GM19035 (cell line): ENCODE measurements around the gene KCP.
A peak's percentile ranks its signal among the peaks of the same experiment; 100 is the strongest.

ENCODE experiments used
- ATAC-seq: cut with Tn5 transposase; IDR thresholded peaks from one replicate; pipeline ENCODE4 v1.9.1; 2021; ENCODE audit not compliant: unreplicated experiment

KCP gene

DNA sequence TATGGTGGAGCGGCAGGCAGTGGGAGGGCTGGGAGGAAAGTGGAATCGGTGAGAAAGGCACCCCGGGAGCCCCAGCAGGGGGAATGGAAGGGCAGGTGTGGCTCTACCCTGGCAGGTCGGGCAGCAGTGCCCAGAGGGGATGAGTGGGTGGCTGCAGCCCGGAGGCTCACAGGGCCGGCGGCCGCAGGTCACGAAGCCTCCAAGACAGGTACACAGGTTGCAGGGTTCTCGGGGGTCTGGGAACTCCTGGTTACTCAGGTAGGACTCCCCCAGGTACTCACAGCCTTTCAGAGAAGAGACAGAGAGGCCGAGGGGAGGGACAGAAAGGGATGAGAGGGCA lies 21.8 kb downstream of the KCP start:
- ATAC-seq, result no peak

DNA sequence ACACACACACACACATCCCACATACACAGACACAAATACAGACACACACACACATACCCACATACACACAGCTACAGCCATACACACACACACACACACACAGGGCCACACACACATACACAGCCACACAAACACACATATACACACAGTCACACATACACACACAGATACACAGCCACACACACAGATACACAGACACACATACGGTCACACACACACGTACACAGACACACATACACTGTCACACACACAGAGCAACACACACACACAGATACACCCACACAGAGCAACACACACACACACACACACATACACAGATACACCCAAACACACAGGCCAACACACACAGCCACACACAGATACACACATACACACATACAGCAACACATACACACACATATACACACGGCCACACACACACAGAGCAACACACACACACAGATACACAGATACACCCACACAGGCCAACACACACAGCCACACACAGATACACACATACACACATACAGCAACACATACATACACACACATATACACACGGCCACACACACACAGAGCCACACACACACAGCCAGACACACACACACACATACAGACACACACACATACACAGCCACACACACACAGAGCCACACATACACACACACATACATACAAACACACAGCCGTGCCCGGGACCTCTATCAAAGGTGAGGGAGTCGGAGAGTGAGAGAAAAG lies 22.3 kb downstream of the KCP start:
- ATAC-seq, result no peak

- no peak for ATAC-seq
These were observed 23.1 kb downstream of the KCP start for GRCh38 chr7:128887169-128888038.

GRCh38 chr7:128886391-128887168 lies 23.9 kb downstream of the KCP start:
- no peak for ATAC-seq

DNA sequence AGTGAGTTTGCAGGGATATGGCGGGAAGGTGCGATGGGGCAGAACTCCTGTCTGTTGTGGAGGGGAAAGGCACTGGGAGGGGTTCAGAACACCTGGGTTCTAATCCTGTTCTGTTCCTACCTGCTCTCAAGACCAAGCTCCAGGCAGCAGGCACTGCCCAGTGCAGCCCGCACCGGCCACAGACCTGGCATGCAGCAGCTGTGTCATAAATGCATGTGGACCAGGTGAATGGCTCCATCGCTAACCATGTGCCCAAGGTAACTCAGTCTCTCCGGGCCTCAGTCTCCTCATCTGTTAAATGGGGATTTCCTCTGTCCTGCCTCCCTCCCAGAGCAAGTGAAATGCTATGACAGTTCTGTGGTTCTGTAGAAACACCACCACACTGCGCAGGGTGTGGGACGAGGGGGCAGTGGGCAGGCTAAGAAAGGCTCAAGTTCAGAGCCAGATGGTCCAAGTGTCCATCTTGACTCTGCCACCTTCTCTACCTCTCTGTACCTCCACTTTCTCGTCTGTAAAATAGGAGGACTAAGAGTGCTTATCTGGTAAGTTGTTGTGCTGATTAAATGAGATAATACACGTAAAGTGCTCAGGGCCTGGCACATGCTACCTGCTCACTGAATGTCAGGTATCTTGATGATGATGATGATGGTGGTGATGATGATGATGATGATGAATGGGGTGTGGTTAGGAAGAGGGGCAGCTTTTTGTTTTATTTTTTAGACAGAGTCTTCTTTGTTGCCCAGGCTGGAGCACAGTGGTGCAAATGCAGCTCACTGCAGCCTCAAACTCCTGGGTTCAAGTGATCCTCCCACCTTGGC lies 24.9 kb downstream of the KCP start:
- ATAC-seq, result no peak

DNA sequence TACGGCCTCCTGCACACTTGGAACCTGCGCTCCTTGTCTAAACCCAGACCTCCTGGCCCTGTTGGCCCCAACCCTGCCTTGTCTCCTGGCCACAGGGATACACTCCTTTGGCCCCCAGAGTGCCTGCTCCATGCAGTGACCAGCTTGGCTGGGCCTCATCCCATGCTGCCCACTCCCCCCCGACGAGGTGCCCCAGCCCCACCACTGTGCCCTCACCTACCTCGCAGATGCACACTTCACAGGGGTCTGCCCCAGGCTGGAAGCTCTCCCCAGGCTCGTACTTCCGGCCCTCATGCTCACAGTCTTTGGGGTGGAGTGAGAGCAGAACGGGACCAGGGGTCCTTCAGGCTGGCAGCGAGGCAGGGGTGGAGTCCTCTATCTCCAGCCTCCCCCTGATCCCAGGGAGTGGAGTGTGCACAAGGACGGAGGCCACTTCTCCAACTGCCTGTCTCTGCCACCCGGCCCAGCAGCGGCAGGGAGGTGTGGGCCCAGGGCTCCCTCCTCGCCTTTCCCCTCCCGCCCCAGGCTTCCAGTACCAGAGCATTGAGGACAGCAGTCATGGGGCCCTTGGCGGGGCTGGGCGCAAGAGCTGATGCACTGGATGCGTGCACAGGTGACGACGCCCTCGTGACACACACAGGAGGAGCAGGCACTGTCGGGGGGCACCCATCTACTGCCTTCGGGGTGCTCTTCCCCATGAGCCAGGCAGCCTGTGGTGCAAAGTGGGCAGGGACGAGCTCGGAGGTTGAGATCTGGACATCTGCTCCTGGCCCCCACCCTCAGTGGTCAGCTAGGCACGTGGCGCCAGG lies 25.7 kb downstream of the KCP start:
- ATAC-seq, result no peak

DNA sequence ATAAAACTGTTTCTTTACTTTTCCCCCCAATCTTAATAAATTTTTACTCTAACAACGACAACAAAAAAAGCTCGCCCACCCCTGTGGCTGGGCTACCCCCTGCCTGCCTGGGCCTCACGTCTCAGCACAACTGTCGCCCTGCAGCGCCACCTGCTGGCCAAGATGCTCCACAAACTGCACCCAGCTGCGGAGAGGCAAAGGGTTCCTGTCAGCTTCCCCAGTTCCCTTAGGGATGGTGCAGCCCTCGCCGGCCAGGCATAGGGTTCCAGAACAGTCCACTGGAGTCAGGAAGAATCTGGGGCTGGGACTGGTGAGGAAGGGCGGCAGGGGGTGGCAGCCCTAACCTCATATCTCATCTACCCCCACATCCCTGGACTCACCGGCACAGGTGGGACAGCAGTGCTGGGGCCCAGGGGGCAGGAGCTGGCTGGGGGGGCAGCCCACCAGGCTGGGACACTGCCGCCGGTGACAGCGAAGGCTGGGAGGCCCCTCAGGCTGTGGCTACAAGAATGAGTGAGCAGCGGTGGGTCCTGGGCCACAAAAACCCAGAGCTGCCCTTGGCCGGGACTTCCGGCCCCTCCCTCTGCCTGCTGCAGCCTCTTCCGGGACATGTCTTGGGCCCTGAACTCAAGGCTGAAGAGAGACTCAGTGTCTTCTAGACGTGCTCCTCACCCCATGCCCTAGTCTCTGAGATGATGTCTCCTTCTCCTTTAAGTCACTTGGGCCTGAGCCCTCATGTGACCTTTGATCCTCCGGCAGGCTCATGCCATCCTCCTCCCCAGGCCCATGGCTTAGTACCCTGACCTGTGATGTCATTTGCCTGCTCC lies 26.7 kb downstream of the KCP start:
- peak; percentile 87 for ATAC-seq

DNA sequence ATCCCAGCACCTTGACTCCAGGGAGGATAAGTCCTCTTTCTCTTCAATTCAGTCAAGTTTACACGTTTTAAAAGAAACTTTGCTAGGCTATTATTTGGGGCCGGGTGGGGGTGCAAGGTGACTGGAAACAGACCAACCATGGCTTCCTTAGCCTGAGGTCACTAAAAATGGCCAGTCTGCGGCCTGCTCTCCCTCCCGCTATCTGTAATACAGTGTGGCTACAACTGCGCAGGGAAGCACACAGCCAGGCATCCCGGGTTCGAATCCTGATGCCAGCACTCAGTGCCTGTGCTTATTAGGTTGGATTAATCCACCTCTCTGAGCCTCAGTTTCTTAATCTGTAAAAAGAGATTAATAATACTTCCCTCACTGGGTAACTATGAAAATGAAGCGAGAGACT lies 28.4 kb downstream of the KCP start:
- ATAC-seq, result no peak

- ATAC-seq, result no peak
These were observed 28.9 kb downstream of the KCP start for GRCh38 chr7:128881458-128882125.

DNA sequence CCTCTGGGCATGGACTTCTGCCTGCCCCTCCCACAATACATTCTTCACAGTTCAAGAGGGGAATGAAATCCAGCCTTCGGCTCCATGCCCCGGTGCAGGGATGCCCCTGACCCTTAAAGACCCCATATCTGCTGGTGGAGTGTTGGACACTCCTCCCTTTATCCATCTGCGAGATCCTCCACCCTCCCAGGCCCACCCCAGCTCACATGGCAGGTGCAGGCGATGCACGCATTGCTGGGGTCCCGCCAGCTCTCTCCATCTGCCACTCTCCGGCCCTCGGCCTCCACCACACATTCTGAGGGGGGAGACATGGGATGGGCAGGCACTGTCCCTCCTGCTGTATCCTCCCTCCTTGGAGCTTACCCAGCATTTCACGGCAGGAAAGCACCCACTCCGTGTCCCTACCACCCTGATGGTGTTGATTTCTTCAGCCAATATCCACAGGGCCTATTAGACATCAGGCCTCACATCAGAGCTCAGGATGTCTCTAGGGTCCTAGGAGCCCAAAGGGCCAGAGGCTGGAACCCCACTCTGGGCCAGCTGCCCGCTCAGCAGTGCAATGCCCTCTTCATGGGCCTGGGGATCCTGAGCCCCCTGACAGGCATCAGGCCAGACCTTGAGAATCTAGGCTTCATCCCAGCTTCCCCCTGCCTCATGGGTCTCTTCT lies 29.6 kb downstream of the KCP start:
- ATAC-seq, result no peak

DNA sequence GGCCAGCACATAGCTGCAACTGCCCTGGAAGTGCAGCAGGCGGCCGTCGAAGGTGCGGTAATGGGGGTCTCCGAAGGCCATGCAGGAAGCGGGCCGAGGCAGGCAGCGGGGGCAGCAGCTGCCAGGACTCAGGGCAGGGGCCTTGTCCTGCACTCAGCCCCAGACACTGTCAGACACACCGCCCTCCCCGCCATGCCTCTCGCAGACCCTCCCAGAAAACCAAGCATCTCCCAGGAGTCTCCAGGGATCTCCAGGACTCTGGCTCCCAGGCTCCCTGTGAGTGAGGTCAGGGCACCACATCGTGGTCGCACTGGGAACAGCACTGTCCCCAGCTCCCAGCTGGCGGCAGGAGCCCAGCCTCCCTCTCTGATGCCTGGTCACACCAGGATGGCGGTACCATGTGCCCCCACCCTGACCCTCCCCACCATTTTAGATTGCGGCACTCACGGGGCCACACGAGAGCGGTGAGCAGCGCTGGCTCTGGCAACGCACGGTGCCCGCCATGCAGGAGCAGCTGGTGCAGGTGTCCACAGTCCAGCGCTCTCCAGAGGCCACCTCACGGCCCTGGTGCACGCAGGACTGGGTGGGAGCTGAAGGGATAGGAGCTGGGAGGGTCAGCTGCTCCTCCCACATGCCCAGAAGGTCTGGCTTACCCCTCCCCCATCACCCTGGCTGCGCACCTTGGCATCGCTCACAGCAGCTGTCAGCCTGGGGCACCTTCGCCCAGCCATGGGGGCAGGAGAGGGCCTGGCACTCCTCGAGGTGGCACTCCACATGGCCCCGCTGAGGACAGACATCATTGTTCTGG lies 30.4 kb downstream of the KCP start:
- no peak for ATAC-seq

GRCh38 chr7:128879461-128879938 lies 31.0 kb downstream of the KCP start:
- ATAC-seq, result no peak

- ATAC-seq, result no peak
These were observed 32.0 kb downstream of the KCP start for GRCh38 chr7:128878226-128879105.

GRCh38 chr7:128877756-128878120 lies 32.8 kb downstream of the KCP start:
- no peak for ATAC-seq

GRCh38 chr7:128876978-128877755 lies 33.3 kb downstream of the KCP start:
- ATAC-seq, result no peak
